T-helper 2 cell treated with Interferon-gamma antibody and Interleukin-4, amounts not matched to agents 100 ng/mL and 5 ng/mL, for 36 hours (primary cell): ENCODE data around the gene CERS4. TPM values are rescaled to one million over a fixed set of nuclear protein-coding genes. Genes with fewer than 3 reads are reported as not detected.
"Not testable (repeated sequence)": the region's sequence is repeated elsewhere in the genome, so short reads cannot be mapped to it uniquely, and the experiment has no call there.

Source experiments
- intact Hi-C: fragments of 100-400 bp; cut with micrococcal nuclease; formaldehyde crosslinking; loops from one replicate; pipeline ENCODE4 v1.15.1; 2023
- total RNA-seq: library from RNA; stranded (reverse); gene quantifications from 2 replicates; pipeline ENCODE4 v1.2.3, GENCODE V29; 2022

Gene CERS4
- total RNA-seq, 1 donor from 2014 or later, result 22.2 TPM

GRCh38 chr19:8209462-8210378 lies 550 bp downstream of the CERS4 start:
- intact Hi-C loops, result loop anchor here (1.0 kb wide), 1 partner anchor 15 kb away; no protein-coding TSS in a partner anchor

- intact Hi-C loops, result no loop called here
These were observed 1.4 kb downstream of the CERS4 start for GRCh38 chr19:8210421-8211101.

DNA sequence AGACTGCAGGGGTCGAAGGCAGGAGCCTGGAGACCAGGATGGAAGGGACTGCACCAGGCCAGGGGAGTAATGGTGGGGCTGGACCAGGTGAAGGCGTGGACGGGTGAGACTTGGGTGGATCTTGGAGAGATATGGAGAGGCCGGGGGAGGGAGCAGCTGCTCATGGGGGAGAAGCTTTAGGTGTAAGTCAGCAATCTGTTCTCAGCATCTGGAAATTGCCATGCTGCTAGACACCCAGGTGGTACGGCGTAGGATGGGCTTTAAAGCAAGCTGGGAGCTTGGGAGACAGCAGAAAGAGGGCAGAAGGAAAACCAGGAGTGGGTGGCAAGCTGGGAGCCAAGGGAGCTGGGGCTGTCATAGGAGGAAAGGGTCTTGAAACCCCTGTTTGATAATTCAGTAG lies 3.0 kb downstream of the CERS4 start:
- intact Hi-C loops, result no loop called here

DNA sequence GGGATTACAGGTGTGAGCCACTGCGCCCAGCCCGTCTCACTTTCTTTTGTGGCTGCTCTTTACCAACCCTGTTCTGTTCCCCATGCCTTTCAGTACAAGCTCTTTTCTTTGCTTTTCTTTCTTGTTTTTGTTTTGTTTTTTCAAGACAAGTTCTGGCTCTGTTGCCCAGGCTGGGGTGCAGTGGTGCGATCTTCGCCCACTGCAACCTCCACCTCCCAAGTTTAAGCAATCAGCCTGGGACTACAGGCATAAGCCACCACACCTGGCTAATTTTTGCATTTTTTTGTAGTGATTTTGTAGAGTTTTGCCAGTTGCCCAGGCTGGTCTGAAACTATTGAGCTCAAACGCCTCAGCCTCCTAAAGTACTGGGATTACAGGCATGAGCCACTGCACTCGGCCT lies 3.7 kb downstream of the CERS4 start:
- intact Hi-C loops, result no loop called here

DNA sequence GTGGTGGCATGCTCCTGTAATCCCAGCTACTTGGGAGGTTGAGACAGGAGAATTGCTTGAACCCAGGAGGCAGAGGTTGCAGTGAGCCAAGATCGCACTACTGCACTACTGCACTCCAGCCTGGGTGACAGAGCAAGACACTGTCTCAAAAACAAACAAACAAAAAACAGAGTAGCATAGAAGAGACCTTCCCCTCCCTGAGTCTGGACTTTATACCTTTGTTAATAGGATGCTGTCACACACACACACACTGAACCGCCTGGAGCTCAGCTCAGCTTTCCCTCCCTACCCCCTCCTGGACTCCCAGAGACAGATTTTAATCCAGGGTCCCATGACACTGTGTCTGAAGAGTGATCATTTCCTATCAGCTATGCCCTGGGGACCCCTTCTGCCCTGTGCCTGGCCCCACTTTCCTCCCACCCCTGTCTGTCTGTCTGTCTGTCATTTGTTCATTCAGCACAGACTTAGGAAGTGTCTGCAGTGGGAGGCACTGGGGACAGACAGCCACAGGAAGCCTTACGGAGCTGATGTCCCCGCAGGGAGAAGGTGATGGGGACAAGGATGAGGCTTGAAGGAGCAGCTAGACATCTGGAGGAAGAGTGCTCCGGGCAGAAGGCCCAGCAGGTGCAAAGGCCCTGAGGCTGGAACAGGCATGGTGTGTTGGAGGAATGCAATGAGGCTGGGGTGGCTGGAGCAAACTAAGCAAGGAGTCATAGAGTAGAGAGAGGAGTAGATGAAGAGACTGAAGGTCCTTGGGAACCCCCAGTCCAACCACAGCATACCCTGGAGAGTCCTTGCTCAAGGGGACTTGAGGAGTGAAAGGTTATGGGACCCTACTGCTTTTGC lies 4.9 kb downstream of the CERS4 start:
- intact Hi-C loops, result no loop called here

GRCh38 chr19:8214802-8215201 lies 5.6 kb downstream of the CERS4 start:
- intact Hi-C loops, result no loop called here

GRCh38 chr19:8215783-8216182 lies 6.6 kb downstream of the CERS4 start:
- intact Hi-C loops, result no loop called here

GRCh38 chr19:8216357-8216756 lies 7.2 kb downstream of the CERS4 start:
- intact Hi-C loops, result no loop called here

DNA sequence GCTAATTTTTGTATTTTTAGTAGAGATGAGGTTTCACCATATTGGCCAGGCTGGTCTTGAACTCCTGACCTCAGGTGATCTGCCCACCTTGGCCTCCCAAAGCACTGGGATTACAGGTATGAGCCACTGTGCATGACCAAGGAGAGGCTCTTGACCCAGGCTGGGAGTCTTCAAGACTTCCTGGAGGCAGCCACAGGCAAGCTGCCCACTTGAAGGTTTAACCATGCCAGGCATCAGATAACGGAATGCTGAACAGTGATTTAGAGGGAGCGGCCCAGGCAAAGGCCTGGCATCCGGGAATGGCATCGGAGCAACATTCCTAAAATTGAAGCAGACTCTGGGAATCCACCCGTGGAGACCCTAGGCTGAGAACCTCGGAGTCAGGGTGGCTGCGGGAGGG lies 9.0 kb downstream of the CERS4 start:
- intact Hi-C loops, result not testable (repeated sequence)

DNA sequence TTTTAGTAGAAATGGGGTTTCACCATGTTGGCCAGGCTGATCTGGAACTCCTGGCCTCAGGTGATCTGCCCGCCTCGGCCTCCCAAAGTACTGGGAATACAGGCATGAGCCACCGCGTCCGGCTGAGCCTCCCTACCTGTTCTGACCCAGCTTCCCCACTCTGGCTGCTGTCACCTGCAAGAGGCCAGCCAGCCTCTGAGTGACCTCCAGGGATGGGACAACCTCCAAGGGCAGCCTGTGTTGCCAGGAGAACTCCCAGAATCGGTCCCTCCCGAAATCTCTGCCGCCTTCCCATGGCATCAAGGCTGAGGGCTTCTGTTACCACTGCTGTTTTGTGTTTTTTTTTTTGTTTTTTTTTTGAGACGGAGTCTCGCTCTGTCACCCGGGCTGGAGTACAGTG lies 11.3 kb downstream of the CERS4 start:
- intact Hi-C loops, result no loop called here

DNA sequence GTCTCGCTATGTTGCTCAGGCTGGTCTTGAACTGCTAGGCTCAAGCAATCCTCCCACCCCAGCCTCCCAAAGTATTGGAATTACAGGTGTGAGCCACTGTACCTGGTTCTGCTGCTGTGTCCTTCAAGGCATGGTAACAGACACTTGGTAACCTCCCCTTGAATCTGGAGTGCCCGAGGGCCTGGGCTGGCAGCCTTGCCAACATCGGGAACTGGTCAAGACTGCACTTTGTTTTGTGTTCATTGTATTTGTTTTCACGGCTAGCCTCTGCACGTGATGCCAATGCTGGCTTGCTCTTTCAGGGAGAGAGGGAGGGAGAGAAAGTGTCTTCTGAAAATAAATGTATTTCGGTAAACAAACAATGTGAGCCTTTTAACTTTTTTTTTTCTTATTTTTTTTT lies 12.0 kb downstream of the CERS4 start:
- intact Hi-C loops, result no loop called here

- intact Hi-C loops, result not testable (repeated sequence)
These were observed 14.3 kb downstream of the CERS4 start for GRCh38 chr19:8223442-8223841.

DNA sequence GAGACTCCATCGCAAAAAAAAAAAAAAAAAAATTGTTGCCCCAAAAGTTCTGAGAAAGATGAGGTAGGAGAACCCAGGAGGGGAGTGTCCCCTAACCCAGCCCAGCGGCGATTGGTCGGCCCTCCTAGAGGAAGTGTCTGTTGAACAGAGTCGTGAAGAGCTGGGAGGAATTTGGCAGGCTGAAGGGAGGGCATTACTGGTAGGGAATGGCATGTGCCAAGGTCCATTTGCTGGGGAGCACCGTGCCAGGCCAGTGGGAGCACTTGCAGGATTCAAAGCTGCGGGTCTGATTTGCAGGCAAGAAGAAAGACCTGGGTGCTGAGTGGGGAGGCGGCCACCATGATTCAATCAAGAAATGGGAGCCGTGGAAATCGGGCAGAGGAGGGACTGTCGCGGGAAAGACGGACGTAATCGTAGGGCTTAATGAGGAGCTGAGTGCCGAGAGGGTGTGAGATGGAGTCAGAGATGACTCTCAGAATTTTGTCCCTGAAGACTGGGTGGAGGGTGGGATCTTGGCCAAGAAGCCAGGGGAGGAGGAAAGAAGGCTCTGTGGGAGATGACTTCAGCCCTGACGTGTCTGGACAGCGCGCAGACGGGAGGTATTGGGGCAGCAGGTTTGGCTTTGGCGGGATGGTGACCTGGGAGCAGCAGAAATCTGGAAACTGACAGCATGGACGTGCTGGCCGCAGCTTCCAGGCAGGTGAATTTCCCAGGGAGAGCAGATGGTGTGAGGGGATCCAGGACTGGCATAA lies 15.4 kb downstream of the CERS4 start:
- intact Hi-C loops, result no loop called here

DNA sequence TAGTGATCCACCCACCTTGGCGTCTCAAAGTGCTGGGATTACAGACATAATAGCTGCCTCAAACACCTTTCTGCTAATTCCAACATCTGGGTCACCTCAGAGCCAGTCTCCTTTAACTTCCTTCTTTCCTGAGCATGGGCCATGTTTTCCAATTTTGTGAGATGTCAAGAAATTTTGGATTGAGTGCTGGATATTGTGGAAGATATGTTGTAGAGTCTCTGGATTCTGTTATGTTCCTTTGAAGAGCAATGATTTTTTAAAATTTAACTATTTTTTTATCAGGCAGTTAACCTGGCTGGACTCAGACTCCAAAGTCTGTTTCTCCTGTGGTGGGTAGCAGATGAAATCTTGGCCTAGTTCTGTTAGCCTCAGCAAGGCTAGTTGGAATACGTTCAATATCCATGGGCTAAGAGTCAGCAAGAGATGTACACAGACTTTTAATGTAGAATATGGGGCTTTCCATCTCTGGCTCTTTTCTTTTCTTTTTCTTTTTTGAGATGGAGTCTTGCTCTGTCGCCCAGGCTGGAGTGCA lies 22.0 kb downstream of the CERS4 start:
- intact Hi-C loops, result no loop called here

- intact Hi-C loops, result no loop called here
These were observed 24.2 kb downstream of the CERS4 start for GRCh38 chr19:8233370-8233769.

DNA sequence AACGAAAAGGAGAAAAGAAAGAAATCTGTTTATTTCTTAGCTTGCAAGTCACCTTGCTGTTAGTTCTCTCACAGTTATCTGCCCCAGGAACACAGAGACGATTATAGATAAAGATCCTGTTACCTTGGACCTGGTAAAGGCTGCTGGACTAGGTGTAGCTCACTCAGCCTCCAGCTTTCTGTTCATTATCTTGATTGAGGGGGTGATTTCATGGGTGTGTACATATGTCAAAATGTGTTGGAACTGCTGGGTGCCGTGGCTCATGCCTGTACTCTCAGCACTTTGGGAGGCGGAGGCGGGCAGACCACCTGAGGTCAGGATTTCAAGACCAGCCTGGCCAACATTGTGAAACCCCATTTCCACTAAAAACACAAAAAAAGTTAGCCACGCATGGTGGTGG lies 27.9 kb downstream of the CERS4 start:
- intact Hi-C loops, result no loop called here

DNA sequence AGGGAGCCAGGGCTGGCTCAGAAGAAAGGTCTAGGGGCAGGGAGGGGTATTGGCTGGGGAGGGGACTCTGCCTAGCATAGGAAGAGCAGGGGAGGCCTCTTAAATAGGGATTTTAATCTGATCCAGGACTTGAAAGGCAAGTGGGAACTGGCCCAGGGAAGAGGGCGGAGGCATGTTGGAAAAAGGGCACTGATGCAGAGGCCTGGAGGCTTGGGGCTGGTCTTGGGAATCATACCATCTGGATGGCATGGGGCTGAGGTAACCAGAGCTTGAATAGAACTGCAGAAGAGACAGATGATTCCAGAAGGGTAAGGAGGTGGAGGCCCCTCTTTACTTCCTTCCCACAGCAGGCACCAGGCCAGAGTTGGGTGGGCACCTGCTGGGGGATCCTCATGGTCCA lies 29.1 kb downstream of the CERS4 start:
- intact Hi-C loops, result no loop called here

GRCh38 chr19:8239528-8240273 lies 30.5 kb downstream of the CERS4 start:
- intact Hi-C loops, result no loop called here

DNA sequence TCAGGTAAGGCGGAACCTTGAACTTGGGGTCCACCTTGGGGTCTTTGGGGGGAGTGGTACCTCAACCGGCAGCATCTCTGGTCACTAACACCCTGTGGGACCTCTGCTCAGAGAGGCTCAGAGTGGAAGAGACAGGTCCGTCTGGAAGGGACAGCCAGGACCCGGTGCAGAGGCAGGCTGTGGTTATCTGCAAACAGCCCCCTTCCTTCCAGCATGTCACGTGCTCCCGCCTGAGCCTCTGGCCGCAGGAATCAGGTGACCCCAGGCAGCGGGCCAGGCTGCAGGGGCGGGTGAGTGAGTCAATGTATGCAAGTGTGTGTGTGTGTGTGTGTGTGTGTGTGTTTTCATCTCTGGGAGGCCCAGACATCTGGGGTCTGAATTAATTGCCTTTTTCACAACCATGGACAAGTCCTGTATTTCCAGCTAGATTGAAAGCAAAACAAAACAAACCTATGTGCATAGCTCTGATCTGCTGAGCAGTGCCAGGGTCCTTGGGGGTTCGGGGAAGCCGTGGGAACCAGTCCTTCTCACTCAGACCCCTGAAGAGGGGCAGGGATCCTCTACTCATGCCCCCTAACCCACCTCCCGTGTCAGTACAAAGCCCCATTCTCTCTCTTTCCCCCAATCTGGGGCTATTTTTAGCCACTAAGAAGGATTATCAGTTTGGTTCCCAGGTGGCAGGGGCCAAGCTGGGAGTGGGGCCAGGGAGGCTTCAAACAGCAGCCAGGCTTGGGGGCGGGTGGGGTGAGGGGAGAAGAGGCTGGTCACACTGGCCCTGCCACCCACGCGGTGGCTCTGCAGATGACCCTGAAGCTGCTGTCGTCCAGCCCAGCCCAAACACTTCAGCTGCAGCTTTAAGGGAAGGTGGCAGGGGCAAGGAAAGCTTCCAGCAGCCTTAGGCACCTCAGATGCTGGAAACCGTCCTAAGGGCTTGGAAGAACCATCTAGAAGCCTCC lies 31.4 kb downstream of the CERS4 start:
- intact Hi-C loops, result no loop called here
